HG02970 (cell line): ENCODE results near the gene MICAL2.

Experiments used
- ATAC-seq: cut with Tn5 transposase; IDR thresholded peaks from one replicate; pipeline ENCODE4 v1.9.1; 2021; ENCODE audit warnings: mild to moderate bottlenecking, moderate library complexity, moderate number of reproducible peaks; ENCODE audit not compliant: unreplicated experiment, low FRiP score

The MICAL2 gene

DNA sequence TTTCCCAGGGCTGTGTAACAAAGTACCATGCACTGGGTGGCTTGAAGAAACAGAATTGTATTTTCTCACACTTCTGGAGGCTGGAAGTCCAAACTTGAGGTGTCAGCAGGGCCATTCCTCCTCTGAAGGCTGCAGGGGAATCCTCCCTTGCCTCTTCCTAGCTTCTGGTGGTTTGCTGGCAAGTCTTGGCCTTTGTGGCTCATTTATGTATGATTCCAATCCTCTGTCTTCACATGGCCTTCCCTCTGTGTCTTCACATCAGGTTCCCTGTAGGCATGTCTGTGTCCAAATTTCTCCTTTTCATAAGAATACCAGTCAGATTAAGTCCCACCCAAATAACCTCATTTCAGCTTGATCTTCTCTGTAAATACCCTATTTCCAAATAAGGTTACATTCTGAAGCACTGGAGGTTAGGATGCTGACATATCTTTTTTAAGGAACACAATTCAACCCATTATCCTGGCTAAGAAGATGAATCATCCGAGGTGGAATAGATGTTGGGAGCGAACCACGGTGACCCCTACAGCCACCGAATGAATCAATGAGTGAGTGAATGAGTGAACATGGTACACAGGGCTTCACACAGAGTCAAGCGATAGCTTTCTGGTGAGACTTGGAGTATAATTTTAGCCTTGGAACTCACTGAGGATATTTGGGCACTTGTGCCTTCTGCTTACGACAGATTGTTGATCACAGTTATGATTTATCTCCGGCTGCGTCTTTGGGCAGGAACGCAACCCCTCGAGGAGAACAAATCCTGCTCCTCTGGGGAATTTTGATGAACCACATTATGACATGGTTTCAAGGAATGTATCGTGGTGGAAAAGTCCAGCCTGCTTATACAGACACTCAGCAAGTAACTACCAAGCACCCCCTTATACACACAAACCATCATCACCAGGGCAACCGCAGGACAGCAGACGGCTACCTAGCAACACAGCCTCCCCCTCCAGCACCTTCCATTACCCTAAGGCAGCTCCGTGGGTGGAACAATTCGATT, 34.3 kb upstream of the MICAL2 start:
- no peak for ATAC-seq

DNA sequence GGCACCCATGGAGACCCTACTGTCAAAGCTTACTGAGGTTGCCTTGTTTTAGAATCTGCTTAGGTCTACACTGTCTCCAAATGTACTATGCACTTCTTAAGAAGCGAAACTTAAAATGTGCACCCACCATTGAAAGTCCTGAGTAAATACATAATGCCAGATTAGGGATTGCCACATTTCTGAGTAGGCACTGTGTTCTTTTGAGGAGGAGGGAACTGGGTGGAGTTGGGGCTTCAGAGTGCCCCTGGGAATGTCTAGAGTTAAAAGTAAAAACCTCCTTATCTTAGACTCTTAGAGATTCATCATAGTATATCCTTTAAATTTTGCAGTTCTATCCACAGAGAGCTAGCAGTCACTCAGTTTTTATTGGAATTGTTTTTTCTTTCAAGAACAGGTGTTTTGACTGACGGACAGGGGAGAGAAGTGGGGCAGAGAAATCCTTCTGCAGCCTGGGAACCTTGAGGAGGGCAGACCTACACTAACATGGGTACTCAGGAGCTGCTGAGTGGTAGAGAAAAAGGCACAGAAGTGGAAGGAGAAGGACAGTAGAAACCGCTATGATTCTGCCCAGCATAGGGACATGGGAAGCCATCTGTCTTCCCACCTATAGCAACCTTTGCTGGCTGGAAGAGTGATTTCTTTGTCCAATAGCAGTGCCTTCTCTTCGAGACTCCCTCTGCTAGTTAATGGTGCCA, 33.4 kb upstream of the MICAL2 start:
- no peak for ATAC-seq

GRCh38 chr11:12077535-12078280, 32.7 kb upstream of the MICAL2 start:
- ATAC-seq = no peak

- ATAC-seq = no peak
These were observed 30.4 kb upstream of the MICAL2 start for GRCh38 chr11:12079726-12080556.

DNA sequence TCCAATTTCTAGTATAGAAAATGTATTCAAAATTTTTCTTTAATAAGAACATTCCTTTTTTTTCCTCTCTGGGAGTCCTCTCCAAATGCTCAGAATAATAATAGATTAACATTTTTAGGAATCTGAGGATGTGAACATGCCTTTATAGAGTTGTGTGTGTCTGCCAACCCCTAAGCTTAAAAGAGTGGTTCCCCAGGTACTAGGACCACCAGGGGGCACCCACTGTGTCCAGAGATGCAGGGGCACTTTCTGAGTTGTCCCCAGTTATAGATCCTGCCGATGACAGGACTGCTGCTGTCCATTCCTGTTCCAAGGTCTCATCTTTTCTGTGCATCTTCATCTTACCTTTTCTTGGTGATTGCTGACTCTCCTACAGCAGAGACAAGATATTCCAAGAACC, 27.0 kb upstream of the MICAL2 start:
- no peak for ATAC-seq

DNA sequence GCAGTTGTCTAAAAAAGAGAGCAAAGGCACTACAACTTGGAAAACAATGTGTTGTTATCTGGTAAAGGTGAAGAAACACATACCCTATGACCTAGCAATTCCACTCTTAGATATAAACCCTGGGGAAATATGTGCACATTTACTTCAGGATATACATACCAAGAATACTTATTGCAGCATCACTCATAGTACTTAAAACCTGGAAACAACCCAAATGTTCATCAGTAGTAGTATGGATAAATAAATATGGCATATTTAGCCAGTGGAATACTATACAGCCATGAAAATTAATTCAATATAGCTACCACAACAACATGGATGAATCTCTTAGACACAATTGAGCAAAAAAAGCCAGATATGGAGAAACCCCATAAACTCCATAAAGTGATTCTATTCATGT, 26.1 kb upstream of the MICAL2 start:
- ATAC-seq = no peak

DNA sequence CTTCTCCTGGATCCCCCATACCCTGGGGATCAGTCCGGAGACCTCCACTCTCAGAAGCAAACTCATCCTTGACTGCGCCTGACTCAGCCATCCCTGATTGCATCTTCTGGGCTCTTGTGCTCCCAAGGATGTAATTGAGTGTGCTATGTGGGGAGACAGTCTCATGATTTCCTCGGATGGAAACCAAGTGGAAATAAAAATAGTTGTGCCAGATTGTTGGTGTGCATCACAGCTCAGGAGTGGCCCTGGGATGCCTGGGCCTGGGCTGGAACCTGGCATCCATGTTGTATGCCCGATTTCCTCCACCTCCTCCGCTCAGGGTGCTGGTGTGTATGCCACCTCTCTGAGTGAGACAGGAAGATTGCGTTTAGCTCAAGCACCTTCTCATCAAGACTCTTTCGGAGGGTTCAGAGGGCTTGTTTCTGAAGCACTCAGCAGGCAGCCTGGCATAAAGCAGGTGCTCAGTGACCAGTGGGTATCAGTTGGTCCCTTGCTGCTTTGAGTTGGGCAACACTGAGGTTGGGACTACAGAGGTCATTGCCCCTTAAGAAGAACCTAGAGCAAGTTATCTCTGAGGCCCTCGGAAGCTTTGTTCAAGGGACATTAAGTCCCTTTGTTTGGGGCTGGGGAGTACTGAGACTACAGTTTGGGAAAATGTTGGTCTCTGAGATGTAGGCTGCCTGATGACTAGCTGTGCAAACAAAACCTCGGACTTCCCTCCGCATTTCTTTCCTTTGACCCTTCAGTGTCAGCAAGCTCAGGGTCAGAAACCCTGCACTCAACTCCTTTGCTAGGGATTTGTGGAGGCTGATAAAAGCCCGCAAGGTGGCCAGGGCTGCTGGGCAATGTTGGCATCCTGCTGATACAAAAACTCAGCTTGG, 24.8 kb upstream of the MICAL2 start:
- no peak for ATAC-seq

GRCh38 chr11:12086271-12087074, 23.9 kb upstream of the MICAL2 start:
- no peak for ATAC-seq

DNA sequence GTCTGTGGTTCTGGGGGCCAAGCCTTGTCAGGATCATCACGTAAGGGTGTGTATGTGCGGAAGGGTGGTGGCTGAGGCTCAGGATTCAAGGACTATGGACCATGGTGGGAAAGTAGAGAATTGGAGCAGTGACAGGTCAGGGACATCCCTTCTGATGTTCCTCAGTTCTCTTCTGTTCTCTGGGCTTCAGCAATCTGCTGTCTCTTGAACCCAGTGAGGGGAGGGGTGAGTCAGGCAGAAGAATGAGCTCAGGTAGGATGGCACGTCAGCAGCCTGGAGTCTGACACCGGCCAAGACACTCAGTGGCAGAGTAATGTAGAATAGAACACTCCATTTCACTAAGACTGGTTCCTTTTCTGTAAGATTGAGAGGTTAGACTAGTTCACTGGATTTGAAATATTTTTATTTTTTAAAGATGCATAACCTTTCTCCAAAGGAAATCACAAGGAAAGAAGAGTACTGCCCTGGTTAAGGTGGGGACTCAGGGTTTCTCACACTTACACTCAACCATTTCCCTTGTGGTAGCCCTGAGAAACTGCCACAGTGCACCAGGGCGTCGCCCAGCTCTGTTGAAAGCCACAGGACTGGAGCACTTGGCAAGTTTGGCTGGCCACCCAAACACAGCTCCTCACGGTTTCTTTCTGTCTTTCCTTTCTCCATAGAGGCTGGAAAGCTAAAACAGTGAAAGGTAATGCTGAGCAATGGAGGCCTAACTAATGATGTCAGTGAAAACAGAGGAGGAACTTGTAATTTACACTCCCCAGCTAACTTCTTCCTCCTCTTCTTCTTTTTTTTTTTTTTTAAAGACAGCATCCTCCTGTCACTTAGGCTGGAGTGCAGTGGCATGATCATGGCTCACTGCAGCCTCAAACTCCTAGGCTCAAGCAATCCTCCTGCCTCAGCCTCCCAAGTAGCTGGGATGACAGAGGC, 23.1 kb upstream of the MICAL2 start:
- ATAC-seq = no peak

- no peak for ATAC-seq
These were observed 22.3 kb upstream of the MICAL2 start for GRCh38 chr11:12088047-12088481.

- ATAC-seq = no peak
These were observed 21.9 kb upstream of the MICAL2 start for GRCh38 chr11:12088531-12088930.

DNA sequence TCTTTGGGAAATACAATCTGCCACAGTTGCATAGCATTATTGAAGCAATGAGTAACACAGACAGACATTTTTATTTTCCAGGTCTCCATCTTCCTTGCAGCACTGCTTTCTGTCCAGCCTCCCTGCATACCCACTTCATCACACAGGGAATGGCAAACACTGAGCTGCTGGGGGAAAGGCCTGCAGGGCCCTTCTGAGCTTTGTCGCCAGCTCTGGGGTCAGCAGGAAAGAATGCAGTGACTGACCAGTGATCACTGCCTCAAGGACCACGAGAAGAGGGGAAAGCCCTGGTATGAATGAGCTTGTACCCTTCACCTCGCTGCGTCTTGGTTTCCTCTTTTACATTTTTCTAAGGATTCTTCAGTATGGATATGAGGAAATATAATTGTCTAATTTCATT, 21.3 kb upstream of the MICAL2 start:
- ATAC-seq = no peak

DNA sequence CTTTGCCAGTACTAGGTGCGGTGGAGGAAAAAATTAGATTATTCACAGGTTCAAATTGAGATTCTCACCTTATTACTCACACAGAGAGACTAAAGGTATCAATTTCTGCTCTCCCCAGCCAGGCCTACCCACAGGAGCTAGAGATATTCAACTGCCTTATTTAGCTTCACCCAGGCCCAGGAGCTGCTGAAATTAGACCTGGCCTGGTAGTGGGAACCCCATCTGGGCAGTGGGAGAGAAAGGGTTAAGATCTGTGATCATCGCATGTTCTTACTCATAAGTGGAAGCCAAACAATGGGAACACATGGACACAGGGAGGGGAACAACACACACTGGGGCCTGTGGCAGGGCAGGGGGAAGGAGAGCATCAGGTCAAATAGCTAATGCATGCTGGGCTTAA, 20.9 kb upstream of the MICAL2 start:
- no peak for ATAC-seq

DNA sequence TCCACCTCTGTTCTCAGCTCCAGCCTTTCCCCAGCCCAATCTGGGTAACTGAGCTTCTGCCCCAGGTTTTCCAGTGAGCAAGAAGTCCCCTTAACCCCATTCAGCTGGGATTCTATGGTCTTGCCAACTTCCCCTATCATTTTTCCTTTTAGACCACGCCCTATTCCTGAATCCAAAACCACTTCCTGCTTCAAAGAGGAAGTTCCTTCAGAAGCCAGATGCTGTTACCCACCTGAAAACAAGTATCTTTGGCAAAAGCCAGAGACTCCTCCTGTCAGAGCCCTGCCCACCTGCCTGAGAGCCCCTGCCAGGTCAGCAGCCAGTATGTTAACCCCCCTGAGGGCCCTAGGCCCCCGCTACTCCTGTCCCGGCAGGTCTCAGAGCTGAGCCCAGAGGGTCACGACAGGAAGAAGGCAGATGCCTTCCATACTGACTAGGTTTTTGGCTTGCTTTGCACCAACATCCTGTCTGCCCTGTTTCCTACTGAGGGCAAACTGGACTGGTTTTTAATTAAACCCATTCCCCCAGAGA, 20.3 kb upstream of the MICAL2 start:
- no peak for ATAC-seq

DNA sequence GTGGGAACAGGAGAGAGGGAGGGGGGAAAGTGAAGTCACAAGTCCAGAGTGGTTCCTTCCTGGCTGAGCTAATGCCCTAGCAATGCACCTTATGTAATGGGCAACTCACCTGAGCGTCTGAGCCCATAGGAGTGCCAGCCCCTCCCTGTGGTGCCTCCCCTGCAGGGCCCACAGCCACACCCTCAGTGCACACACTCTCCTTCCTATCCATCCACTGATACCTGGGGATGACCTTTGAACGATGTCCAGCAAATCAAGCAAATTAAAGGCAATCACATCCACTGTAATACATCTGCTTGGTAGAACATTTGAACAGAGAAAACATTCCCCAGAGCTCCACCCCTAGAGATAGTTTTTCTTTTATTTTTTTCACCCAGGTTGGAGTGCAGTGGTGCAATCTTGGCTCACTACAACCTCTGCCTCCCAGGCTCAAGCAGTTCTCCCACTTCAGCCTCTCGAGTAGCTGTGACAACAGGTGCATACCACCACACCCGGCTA, 19.6 kb upstream of the MICAL2 start:
- ATAC-seq = no peak

DNA sequence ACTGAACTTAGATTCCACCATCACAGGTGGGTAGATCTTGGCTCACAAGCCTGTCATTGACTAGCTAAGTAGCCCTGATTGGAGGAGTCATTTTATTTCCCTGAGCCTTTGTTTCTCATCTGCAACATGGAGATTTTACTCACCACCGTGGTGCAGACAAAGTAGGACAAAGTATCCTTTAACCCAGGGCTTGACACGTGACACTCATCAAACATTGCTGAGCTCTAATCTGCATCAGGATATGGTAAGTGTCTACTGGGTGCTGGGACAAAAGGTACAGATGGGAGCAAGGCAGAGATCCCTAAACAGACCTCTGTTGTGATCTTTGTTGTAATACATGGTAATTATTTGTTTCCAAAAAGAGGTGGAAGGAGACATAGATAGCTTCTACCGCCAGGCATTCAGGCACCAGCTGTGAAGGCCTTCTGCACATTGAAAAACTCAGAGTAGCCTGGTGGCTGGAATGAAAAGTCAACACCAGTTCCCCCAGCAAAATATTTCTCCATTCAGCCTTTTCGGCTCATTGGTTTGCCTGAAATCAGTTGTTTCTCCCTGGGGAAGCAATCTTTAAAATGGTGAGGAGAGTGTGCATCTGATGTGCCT, 18.3 kb upstream of the MICAL2 start:
- ATAC-seq = no peak
